Fibroblast of skin of back (primary cell): ENCODE data around the gene ZGPAT.
A peak's percentile ranks its signal among the peaks of the same experiment; 100 is the strongest.

ENCODE experiments used
- DNase-seq: peaks from one replicate; pipeline ENCODE4 v3.0.0-alpha.2; 2013

ZGPAT gene

DNA sequence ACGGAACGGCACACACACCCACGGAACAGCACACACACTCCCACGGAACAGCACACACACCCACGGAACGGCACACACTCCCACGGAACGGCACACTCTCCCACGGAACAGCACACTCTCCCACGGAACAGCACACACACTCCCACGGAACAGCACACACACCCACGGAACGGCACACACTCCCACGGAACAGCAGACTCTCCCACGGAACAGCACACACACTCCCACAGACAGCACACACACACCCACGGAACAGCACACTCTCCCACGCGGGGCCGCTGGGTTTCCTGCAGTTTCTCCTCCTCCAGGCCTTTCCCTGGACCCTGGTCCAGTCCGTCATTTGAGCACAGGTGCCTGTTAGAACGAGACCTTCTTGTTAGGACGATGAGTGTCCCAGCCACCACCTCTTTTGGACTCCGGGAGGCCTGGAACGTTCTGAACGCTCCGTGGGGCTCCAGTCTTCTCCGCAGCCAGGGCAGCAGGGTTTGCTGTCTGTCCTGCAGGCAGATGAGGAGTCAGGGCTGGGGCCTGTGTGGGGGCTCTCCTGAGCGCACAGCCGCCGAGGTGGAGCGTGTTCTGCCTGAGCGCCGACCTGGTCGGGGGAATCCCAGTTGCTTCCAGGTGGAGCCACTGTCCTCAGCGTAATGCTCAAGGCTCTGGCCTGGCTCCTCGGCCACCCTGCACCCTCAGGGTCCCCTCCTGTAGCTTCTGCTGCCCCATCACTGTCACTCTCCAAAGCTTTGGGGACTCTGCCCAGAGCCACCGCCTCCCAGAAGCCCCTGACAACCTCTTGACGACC lies 29.0 kb upstream of the ZGPAT start:
- no peak for DNase-seq

DNA sequence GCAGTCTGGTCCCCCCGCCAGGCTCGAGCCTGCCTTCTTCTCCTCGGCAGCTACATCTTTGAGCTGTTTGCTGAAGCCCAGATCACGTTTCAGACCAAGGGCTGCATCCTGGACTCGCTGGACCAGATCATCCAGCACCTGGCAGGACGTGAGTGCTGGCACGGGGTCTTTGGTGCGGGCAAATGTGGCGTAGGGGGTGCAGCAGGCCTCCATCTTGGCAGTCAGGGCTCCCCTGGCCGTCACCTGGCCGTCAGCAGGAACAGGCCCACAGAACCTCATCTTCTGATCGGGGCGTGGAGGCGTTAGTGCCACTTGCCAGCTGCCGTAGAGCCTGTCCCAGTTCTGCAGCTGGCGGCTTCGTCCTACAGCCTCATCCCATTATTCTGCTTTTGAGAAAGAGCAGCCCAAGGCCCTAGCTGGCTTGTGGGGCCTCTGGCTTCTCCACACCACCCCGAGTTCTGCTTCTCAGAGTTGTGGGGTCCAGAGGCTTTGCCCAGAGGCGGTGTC lies 28.0 kb upstream of the ZGPAT start:
- DNase-seq = no peak

DNA sequence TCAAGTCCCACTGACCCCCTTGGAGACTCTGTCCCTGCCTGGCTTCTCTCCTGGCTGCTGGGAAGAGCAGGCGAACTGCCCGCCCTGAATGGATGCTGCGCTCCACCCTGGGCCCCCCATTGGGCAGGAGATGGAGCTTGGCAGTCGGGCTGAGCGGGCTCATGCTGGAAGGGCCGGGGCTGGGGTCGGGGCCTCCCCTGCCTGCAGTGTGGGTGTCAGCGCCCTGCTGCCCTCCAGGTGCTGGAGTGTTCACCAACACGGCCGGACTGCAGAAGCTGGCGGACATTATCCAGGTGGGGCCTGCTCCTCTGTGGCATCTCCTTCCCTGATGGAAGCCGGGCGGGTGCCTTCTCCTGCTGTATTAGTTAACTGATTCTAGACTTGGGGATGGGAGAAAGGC lies 27.4 kb upstream of the ZGPAT start:
- DNase-seq = no peak

DNA sequence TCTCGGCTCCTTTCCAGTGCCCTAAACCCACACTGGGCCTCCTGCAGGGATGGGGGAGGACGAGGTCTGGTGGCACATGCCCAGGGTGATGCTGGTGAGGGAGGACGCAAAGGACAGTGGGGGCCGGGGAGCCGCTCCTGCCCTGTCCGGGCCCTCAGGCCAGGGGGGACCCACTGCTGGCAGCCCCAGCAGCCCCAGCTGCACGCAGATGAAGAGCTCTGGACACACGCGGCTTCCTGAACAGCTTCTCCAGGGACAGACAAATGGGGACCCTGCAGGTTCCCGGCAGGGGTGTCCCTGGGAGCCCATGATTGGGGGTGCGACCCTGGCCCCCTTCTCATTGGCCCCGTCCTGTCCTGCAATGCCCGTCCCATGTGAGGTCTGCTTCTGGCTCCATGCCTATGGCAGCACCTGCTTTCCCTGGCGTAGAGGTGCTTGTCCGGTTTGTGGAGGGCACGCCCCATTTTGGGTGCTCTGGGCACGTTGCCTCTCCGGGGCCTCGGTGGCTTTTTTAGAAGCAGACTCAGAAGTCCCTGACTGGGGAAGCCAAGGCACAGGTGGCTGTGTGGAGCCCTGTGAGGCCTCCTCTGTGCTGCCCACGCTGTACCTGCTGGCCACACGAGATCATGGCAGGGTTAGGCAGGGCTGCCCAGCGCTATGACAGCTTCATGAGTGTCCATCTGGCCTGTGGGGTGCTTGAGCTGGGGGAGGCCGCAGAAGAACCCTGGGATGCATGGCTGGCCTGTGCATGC lies 26.8 kb upstream of the ZGPAT start:
- DNase-seq = no peak

DNA sequence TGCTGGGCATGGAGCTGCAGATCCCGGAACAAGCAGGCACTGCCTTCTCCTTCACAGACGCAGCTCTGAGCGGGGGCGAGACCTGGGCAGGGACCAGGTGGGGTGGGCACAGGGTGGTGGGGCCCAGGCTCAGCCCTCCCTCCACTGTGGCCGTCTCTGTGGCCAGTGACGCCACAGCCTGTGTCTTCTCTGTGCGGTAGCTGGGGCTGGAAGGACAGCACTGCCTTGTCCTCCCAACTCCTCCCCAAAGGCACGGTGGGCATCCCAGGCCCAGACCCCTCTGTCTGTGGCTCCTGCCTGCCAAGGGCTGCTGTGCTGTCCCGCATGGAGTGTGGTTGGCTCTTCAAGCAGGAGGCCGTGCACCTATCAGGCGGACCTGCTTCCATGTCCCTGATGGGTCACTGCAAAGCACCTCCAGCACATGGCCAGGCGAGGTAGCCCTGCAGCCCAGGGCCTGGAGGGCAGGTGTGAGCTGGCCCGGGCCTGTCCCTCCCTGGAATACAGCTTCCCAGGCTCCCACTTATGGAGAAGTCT lies 26.2 kb upstream of the ZGPAT start:
- no peak for DNase-seq

DNA sequence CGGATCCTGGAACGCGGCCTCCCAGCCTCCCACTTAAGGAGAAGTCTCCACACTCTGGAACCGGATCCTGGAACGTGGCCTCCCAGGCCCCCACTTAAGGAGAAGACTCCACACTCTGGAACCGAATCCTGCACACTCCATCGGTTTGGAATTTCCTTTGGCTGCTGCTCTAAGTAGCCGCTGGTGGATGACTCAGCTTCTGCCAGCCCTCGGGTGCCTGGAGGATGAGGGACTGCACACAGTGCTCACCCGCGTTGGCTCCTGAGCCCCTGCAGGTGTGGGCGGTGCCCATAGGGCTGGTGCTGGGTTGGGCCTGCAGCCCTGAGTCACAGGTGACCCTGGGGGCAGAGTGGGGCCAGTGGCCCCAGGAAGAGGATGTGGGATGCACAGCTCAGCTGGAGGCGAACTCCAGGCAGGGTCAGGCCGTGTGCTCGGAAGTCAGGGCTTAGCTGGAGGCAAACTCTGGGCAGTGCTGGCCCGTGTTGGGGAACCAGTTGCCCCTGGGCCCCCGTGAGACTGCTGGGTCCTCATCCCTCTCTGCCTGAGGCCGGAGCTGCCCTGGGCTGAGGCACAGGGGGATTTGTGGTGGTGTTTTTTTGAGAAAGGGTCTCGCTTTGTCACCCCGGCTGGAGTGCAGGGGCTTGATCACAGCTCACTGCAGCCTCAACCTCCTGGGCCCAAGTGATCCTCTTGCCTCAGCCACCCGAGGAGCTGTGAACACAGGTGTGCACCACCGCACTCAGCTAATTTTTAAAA lies 25.3 kb upstream of the ZGPAT start:
- peak; percentile 99 for DNase-seq

DNA sequence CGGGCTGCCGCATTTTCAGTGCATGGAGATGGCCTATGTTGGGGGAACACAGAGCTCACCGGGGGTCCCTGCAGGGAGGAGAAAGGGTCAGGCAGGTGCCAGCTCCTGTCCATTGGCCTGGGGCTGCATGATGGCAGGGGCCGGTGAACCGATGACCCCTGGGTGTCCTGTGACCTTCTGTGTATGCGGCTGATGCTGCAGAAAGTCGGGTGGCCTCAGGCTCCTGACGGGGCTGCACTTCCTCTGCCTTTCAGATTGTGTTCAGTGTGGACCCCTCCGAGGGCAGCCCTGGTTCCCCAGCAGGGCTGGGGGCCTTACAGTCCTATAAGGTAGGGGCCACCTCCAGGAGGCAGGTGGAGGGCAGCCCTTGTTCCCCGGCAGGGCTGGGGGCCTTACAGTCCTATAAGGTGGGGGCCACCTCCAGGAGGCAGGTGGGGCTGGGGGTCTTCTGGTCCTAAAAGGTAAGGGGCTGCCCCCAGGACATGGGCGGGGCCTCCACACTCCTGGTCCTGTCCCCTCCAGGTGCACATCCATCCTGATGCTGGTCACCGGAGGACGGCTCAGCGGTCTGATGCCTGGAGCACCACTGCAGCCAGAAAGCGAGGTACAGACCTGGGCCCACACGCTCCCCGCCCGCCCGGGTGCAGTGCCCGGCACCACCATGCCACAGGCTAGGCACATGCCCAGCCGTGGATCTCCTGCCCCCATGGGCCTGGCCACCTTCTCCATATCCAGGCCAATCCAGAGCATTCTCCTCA lies 22.4 kb upstream of the ZGPAT start:
- no peak for DNase-seq

DNA sequence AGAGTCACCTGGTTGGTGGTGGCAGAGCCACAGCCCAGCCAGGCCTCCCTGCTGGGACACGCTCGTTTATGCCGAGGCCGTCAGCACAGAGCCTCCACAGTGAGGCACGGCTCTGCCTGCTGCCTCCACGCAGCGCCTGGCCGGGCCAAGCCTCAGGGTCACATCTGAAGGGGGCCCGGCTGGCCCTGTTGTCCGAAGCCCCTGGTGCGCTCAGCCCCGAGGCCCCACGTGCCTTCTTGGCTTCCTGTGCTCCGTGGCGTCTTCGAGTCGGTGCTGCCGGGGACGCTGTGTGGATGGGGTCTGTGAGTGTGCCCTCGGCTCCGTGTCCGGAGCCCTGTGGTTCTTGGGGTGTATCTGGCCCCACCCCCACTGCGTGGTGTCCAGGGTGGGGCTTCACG lies 21.7 kb upstream of the ZGPAT start:
- no peak for DNase-seq

DNA sequence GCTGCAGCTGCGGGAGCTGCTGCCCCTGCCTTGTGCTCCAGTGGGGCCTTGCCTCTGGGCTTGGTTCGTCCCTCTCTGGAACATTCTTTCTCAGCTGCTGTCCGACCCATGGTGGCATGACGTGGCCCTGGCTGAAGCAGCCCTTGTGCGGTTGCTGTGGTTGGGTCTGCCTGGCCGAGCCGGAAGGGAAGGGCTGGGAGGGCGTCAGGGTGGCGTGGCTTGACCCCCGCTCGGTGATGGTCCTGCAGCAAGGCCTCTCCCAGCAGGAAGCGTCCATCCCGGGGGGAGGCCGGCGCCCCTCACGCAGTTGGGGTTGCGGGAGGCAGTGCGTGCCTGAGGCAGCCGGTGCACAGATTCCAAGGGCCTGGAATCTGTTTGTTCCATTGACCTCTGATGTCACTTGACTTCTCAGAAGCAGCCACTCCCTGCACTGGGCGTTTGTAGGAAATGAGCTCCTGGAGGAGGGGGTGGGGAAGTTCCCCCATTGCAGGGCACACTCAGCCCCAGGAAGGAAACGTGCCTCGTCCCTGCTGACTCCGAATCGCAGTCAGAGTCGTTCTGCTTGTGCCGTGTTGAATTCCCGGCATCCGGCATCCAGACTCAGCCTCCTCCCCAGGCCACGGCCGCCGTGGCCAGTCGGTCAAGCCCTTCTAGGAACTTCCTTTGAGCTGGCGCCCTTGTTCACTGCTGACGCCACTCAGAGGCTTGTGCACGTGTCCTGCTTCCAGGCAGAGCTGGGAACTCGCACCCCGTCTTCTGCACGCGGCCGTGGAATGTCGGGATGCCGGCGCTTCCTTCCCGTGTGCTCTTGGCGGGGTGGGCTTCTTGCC lies 21.1 kb upstream of the ZGPAT start:
- peak; percentile 75 for DNase-seq

DNA sequence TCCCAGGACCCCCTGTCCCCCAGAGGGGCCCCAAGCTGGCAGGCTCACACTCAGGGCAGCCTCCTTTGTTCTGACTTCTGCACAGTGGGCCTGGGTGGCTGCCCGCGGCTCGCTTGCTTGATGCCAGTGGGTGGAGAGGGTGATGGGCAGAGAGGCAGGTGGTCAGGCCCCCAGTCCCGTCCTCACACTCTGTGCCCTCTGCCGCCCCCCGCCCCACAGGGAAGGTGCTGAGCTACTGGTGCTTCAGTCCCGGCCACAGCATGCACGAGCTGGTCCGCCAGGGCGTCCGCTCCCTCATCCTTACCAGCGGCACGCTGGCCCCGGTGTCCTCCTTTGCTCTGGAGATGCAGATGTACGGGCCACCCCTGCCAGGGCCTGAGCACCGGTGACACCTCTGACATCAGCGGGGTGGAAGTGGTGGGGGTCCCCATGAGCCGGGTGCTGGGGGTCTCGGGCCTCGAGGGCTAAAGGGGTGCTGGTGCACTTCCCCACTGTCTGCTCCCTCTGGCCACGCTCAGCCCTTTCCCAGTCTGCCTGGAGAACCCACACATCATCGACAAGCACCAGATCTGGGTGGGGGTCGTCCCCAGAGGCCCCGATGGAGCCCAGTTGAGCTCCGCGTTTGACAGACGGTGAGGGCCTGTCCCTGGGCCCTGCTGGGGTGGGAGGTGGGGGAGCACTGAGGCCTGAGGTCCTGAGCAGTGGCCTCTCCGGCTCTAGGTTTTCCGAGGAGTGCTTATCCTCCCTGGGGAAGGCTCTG lies 20.2 kb upstream of the ZGPAT start:
- no peak for DNase-seq

DNA sequence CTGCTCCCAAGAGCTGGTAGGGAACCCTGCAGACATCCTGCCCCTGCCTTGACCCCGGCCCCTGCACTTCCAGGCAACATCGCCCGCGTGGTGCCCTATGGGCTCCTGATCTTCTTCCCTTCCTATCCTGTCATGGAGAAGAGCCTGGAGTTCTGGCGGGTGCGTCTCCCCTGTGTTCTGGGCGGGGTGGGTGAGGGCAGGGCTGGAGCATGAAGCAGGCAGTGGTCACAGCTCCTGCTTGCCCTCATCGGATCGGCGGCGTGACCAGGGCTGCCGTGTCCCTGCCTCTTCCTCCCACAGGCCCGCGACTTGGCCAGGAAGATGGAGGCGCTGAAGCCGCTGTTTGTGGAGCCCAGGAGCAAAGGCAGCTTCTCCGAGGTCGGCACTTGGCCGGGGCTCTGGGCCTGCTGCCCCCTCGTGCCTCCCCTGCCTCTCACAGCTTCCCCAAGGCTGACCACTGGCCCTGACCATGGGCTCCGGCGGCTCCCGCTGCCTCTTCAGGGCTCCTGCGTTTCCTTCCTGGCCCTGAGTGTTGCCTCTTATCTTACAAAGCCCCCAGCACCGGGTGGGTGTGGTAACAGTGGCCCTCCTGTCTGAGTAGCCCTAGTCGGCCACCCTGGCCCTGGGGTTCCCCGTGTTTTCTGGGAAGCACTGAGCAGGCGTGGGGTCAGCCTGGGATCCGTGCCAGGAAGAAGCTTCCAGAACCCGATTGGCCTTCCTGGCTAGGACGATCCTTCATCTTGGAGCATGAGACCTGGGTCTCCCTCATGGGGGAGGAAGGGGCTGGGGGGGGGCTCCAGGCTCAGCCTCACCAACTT lies 19.4 kb upstream of the ZGPAT start:
- DNase-seq = no peak

DNA sequence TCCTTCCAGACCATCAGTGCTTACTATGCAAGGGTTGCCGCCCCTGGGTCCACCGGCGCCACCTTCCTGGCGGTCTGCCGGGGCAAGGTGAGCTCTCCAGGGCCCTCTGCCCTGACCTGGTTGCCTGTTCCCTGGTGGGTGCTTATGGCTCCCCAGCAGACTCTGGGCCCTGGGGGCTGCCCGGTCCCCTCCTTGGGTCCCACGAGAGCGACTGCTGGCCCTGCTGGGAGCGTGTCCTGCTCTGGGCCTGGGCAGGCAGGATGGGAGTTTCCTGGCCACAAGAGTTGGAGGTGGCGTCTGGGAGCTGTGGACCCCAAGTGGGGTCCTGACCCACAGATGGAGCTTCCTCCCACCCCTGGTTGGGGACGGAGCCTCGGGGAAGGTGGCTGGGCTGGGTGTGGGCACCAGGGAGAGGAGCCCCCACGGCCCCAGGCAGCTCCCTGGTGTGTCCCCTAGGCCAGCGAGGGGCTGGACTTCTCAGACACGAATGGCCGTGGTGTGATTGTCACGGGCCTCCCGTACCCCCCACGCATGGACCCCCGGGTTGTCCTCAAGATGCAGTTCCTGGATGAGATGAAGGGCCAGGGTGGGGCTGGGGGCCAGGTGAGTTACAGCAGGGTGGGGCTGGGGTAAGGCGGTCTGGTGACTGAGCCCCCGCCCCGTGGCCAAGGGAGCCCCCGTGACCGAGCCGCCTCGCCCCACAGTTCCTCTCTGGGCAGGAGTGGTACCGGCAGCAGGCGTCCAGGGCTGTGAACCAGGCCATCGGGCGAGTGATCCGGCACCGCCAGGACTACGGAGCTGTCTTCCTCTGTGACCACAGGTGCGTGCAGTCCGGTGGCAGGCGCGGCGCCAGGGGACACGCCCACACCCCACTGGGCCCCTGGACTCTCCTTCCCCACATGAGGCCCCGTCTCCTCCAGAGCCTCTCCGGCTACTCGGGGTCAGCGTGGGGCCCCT lies 18.5 kb upstream of the ZGPAT start:
- DNase-seq = no peak

DNA sequence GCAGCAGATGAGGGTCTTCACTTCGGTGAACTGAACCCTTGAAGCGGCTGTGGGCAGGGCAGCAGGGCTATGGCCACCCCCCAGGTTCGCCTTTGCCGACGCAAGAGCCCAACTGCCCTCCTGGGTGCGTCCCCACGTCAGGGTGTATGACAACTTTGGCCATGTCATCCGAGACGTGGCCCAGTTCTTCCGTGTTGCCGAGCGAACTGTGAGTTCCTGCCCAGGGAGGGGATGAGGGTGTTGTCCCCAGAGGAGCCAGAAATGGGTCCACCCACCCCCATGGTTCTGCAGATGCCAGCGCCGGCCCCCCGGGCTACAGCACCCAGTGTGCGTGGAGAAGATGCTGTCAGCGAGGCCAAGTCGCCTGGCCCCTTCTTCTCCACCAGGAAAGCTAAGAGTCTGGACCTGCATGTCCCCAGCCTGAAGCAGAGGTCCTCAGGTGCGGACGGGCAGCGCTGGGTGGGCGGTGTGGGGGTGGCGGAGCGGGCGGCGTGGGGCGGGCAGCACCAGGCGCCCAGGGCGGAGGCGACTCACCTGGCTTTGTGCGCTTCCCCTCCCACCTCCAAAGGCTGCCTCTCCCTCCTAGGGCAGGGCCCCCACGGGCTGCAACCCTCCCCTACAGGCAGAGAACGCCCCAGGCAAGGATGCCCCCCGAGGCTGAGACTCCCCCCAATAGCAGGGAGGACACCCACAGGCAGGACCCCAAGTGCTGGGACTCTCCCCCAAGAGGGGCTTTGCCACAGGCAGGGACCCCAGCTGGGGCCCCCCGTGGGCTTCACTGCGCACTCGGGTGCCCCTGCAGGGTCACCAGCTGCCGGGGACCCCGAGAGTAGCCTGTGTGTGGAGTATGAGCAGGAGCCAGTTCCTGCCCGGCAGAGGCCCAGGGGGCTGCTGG lies 17.6 kb upstream of the ZGPAT start:
- DNase-seq = no peak

DNA sequence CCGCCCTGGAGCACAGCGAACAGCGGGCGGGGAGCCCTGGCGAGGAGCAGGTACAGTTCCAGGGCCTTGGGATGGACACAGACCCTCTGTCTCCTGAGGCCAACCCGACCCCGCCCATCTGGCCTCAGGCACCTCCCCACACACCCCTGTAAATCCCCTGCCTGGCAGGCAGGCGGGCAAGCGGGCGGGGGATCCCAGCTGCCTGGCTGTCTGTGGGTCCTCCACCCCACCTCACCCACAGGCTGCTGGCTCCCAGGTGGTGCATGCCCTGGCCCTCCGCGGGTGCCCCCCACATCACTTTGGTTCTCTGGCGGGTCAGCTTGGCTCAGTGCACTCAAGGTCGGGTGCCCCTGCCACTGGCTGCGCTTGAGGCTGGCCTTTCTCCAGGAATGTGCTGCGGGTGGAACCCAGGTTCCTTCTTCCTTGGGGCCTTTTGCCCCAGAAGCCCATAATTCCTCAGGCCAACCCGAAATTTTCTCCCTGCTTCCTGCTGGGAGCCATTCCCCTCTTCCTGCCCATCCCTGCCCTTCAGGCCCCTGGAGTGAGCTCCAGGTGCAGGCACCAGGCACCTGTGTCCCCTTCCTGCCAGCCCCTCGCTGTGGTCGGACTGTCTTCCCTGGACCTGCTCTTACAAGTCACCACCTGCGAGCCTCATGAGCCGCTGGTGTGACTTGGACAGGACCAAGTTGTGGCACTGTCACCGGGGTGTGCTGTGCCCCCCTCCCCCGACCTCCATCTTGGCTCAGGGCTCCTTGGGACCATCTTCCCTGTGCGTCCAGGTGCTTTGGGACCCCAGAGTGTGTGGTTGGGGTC lies 16.7 kb upstream of the ZGPAT start:
- no peak for DNase-seq

DNA sequence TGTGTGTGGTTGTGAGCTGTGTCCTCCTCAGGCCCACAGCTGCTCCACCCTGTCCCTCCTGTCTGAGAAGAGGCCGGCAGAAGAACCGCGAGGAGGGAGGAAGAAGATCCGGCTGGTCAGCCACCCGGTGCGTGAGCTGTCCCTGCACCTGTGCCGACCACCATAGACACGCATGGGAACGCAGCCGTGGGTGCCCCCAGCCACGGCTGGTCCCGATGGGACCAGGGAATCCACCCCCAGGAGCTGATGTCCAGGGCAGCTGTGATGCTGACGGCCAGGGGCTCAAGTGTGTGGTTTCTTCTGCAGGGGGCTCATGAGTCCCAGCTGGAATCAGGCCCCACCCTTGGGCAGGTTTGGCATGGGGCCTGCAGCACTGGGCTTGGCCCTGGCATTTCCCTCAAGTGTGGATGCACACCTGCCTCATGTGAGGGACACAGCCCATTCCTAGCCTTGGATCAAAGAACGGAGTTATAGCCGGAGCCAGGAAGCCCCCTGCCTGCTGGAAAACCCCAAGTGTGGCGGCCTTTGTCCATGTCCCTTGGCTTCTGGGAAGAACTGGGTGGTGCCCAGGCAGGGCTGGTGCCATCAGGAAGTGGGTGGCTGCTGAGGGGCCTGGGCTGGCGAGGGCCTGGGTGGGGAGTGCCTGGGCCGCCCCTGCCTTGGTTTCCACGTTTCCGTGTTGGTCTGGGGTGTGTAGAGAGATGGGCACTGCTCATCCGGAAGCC lies 16.0 kb upstream of the ZGPAT start:
- DNase-seq = no peak
